ENCODE results near the gene PITPNM3.

DNA sequence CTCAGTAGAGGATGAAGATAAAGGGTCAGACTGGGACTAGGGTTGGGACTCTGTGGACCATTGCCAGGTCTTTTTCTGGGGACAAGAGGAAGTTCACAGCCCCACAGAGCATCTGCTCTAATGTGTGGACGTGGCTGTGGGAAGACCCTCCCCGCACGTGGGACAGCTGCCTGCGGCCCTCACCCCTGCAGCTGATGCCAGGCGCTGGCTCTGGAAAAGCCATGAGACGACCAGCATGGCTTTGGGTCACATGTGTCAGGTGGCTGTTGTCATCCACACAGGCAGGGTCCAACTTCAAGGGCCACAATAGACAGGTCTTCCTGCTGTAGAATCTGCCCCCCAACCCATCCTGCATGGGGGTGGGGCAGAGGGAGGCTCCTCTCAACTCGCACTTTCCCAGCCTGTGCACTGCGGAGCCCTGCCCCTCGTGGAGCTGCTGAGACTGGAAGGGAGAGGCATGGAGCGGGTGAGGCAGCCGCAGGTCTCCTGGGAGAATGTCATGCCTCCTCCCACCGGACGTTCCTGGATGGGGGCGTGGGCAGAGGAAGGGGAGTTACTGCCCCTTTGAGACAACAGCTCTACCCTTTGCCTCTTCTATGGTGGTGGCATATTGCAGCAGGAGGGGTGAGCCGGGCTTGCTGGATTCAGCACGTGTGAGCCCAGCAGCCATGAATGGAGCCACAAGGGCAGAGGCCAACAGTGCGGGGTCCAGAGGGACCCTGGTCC, 58.7 kb downstream of the PITPNM3 start:
- no peak for TF ChIP-seq POLR2A (IDR thresholded peaks at IDR 0.05; ENCODE audit: low read length)
- no peak for TF ChIP-seq GATA1 (IDR thresholded peaks at IDR 0.05; ENCODE audit: low read depth, low read length)
